OCI-LY1 (cell line): Measurements from ENCODE around the gene WFDC10A.
"Not testable (repeated sequence)": the region's sequence is repeated elsewhere in the genome, so short reads cannot be mapped to it uniquely, and the experiment has no call there.

ENCODE experiments used
- H2AFZ ChIP-seq: fragments of 200-600 bp; sonication (generic), shearing (Covaris generic); 2 replicates; pipeline ENCODE4 v1.6.0; 2014; ENCODE audit warnings: antibody characterized with exemption, mild to moderate bottlenecking, low read length
- H3F3A ChIP-seq: fragments of 200-600 bp; sonication (generic), shearing (Covaris generic); 2 replicates; pipeline ENCODE4 v1.6.0; 2014; ENCODE audit warnings: mild to moderate bottlenecking, antibody characterized with exemption, low read length, moderate library complexity; ENCODE audit not compliant: insufficient read depth
- H3K27ac ChIP-seq: fragments of 200-600 bp; sonication (generic); 2 replicates; pipeline ENCODE4 v1.5.1; 2014; ENCODE audit warnings: low read length, mixed run types, mild to moderate bottlenecking, low read depth; ENCODE audit not compliant: poor library complexity, severe bottlenecking
- H3K27me3 ChIP-seq: fragments of 200-600 bp; sonication (generic); 2 replicates; pipeline ENCODE4 v1.6.0; 2014; ENCODE audit warnings: antibody characterized with exemption, mild to moderate bottlenecking, low read length, moderate library complexity; ENCODE audit not compliant: insufficient read depth
- H3K36me3 ChIP-seq: fragments of 200-600 bp; sonication (generic); 2 replicates; pipeline ENCODE4 v1.6.1; 2014; ENCODE audit warnings: mild to moderate bottlenecking, antibody characterized with exemption, low read length, moderate library complexity, mixed read lengths; ENCODE audit not compliant: insufficient read depth
- H3K4me1 ChIP-seq: fragments of 200-600 bp; sonication (generic); 2 replicates; pipeline ENCODE4 v1.5.1; 2014; ENCODE audit warnings: mild to moderate bottlenecking, low read length, moderate library complexity; ENCODE audit not compliant: insufficient read depth, severe bottlenecking
- H3K4me2 ChIP-seq: fragments of 200-600 bp; sonication (generic), shearing (Covaris generic); 2 replicates; pipeline ENCODE4 v1.6.1; 2014; ENCODE audit warnings: low read length
- H3K4me3 ChIP-seq: fragments of 200-600 bp; sonication (generic); 2 replicates; pipeline ENCODE4 v1.5.1; 2014; ENCODE audit warnings: low read length, low read depth, mild to moderate bottlenecking, mixed read lengths; ENCODE audit not compliant: poor library complexity, severe bottlenecking
- H3K79me2 ChIP-seq: fragments of 200-600 bp; shearing (Covaris generic); 2 replicates; pipeline ENCODE4 v1.6.1; 2016; ENCODE audit warnings: mixed run types, low read length, mixed read lengths; ENCODE audit not compliant: insufficient read depth
- H3K9ac ChIP-seq: fragments of 200-600 bp; sonication (generic), shearing (Covaris generic); 2 replicates; pipeline ENCODE4 v1.6.1; 2014; ENCODE audit warnings: mild to moderate bottlenecking, low read length, mixed read lengths
- H3K9me2 ChIP-seq: fragments of 200-600 bp; sonication (generic), shearing (Covaris generic); 2 replicates; pipeline ENCODE4 v1.6.1; 2014; ENCODE audit warnings: low read depth, mild to moderate bottlenecking, low read length, mixed read lengths
- H3K9me3 ChIP-seq: fragments of 200-600 bp; shearing (Covaris generic); 2 replicates; pipeline ENCODE4 v1.6.1; 2014; ENCODE audit warnings: low read length, mixed read lengths
- H4K20me1 ChIP-seq: fragments of 200-600 bp; sonication (generic), shearing (Covaris generic); 2 replicates; pipeline ENCODE4 v1.6.0; 2016; ENCODE audit warnings: mild to moderate bottlenecking, low read length; ENCODE audit not compliant: insufficient read depth
- CTCF ChIP-seq: fragments of 200-600 bp; sonication (generic), shearing (Covaris generic); IDR thresholded peaks from 2 replicates; pipeline ENCODE4 v1.5.1; 2017; ENCODE audit warnings: mild to moderate bottlenecking, antibody characterized with exemption, low read length, moderate library complexity, mixed read lengths
- EZH2 ChIP-seq: fragments of 200-600 bp; sonication (generic), shearing (Covaris generic); IDR thresholded peaks from 2 replicates; pipeline ENCODE4 v1.8.0; 2017; ENCODE audit warnings: borderline replicate concordance, mixed run types, mild to moderate bottlenecking, antibody characterized with exemption, low read length, moderate library complexity, mixed read lengths

The WFDC10A gene

GRCh38 chr20:45639687-45640086 is 10.1 kb downstream of the WFDC10A start:
- Histone ChIP-seq H2AFZ (no peak overlapping the region), H3K4me3 (no peak overlapping the region), H3K4me2 (no peak overlapping the region), H3K9me2 (no peaks in the 10 kb centered on the region), H3F3A (no peaks in the 10 kb centered on the region), H4K20me1 (no peaks in the 10 kb centered on the region), H3K27ac (no peak overlapping the region), H3K9me3 (no peaks in the 10 kb centered on the region), H3K36me3 (no peaks in the 10 kb centered on the region), H3K79me2 (no peaks in the 10 kb centered on the region), H3K27me3 (no peaks in the 10 kb centered on the region), H3K4me1 (no peaks in the 10 kb centered on the region), H3K9ac (no peak overlapping the region)
- TF ChIP-seq CTCF (no peak), EZH2 (no peak)

GRCh38 chr20:45641076-45641475 is 11.5 kb downstream of the WFDC10A start:
- H3K4me3 ChIP-seq, H3K4me1 ChIP-seq, H3K9me3 ChIP-seq, H3K27me3 ChIP-seq, H3K4me2 ChIP-seq, H3F3A ChIP-seq, H3K79me2 ChIP-seq, H2AFZ ChIP-seq, H3K36me3 ChIP-seq, H4K20me1 ChIP-seq, H3K9me2 ChIP-seq, H3K27ac ChIP-seq, H3K9ac ChIP-seq: not testable (repeated sequence)

GRCh38 chr20:45645869-45646268 is 16.3 kb downstream of the WFDC10A start:
- H3K36me3 ChIP-seq = not testable (repeated sequence)

GRCh38 chr20:45646875-45647274 is 17.3 kb downstream of the WFDC10A start:
- Histone ChIP-seq H3F3A (no peaks in the 10 kb centered on the region), H3K9ac (no peak overlapping the region), H4K20me1 (no peaks in the 10 kb centered on the region), H3K27ac (no peak overlapping the region), H3K9me3 (no peaks in the 10 kb centered on the region), H3K36me3 (no peaks in the 10 kb centered on the region), H3K4me2 (no peak overlapping the region), H2AFZ (no peak overlapping the region), H3K79me2 (no peaks in the 10 kb centered on the region), H3K4me3 (no peak overlapping the region), H3K27me3 (no peaks in the 10 kb centered on the region), H3K4me1 (no peaks in the 10 kb centered on the region), H3K9me2 (no peaks in the 10 kb centered on the region)
- TF ChIP-seq CTCF = no peak
- no peak for TF ChIP-seq EZH2

More at GRCh38 chr20:45645869-45646268, 16.3 kb downstream of the WFDC10A start:
- not testable (repeated sequence) for H3K4me1 ChIP-seq, H3K27ac ChIP-seq, H3K27me3 ChIP-seq, H3F3A ChIP-seq, H2AFZ ChIP-seq, H4K20me1 ChIP-seq, H3K4me3 ChIP-seq, H3K9me3 ChIP-seq, H3K4me2 ChIP-seq, H3K9ac ChIP-seq, H3K79me2 ChIP-seq, H3K9me2 ChIP-seq
